ENCODE data around the gene ADAMTSL3. TPM values are rescaled to one million over a fixed set of nuclear protein-coding genes. Genes with fewer than 3 reads are reported as not detected.

Gene ADAMTSL3
- total RNA-seq, 3 donors from 2014 or later, result 2.2 to 52.1 (median 4.1) TPM

DNA sequence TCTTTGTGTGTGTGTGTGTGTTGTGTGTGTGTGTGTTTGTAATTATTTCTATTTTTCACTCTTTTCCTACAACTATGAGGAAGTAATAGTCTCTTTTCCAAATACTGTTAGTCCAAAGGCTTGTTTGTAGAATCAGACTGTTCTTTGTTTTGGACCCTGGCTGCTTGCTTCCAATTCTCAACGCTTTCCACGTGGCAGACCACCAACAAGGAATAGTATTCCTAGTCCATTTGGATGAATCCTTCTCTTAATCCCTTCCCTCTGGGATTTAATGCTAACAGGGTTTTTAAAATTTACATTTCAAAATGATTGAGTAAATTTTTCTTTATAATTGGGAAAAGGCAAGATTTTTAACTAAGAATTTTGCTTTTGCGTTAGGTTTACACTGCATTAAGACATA lies 62.7 kb downstream of the ADAMTSL3 start:
- TF ChIP-seq, protein P1, sequence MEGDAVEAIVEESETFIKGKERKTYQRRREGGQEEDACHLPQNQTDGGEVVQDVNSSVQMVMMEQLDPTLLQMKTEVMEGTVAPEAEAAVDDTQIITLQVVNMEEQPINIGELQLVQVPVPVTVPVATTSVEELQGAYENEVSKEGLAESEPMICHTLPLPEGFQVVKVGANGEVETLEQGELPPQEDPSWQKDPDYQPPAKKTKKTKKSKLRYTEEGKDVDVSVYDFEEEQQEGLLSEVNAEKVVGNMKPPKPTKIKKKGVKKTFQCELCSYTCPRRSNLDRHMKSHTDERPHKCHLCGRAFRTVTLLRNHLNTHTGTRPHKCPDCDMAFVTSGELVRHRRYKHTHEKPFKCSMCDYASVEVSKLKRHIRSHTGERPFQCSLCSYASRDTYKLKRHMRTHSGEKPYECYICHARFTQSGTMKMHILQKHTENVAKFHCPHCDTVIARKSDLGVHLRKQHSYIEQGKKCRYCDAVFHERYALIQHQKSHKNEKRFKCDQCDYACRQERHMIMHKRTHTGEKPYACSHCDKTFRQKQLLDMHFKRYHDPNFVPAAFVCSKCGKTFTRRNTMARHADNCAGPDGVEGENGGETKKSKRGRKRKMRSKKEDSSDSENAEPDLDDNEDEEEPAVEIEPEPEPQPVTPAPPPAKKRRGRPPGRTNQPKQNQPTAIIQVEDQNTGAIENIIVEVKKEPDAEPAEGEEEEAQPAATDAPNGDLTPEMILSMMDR (IDR thresholded peaks at IDR 0.05), result no peak
- H3K36me3 ChIP-seq (ENCODE audit: low read depth), result no peaks in the 10 kb centered on the region
- H3K4me3 ChIP-seq, result no peak overlapping the region
- DNase-seq, result no peak
- intact Hi-C loops (cut with DNase I, micrococcal nuclease), result no loop called here
- no peak for ATAC-seq
- no peaks in the 10 kb centered on the region for H3K9me3 ChIP-seq
- H3K4me1 ChIP-seq (ENCODE audit: low read depth), result no peaks in the 10 kb centered on the region

DNA sequence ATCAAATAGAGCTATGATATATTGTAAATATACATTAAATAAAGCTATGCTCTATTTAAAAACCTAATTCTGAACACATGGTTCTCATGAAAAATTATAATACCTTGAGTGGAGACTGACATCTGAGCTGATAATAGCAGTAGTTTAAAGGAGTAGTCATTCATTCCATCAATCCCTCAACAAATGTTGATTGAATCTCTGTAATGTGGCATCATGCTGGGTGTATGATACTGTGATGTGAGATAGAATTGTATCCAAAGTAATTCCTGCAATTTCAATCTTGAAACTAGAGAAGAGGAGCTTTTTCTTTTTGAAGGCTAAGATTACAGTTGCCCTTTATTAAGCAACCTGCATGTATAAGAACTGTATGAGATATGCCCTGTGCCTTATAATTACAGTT lies 63.1 kb downstream of the ADAMTSL3 start:
- no peak for DNase-seq
- Histone ChIP-seq H3K36me3 (ENCODE audit: low read depth) (no peaks in the 10 kb centered on the region), H3K4me3 (no peak overlapping the region), H3K9me3 (no peaks in the 10 kb centered on the region), H3K4me1 (ENCODE audit: low read depth) (no peaks in the 10 kb centered on the region)
- ATAC-seq, result no peak
- intact Hi-C loops (cut with DNase I, micrococcal nuclease), result no loop called here
- TF ChIP-seq, protein P1 (IDR thresholded peaks at IDR 0.05), result no peak

DNA sequence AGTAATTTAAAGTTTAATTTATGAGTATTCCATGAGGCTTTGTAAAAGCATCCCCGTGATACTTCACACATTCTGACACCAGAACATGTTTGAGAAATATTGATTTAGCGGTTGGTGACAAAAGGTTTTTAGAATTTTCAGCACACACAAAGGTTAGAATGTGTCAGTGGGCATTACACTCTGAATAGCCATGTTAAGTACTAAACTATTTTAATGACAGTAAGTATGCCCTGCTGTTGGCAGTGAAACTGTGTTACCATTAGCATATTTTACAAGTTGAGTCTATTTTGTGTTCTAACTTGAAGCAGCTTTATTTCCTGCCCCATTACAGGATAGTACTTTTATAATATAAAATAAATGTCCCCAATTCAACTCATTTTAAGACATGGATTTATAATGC lies 66.5 kb downstream of the ADAMTSL3 start:
- H3K9me3 ChIP-seq, result no peaks in the 10 kb centered on the region
- H3K36me3 ChIP-seq (ENCODE audit: low read depth), result no peaks in the 10 kb centered on the region
- intact Hi-C loops (cut with DNase I, micrococcal nuclease), result no loop called here
- H3K4me1 ChIP-seq (ENCODE audit: low read depth), result no peaks in the 10 kb centered on the region
- no peak for DNase-seq
- H3K4me3 ChIP-seq, result no peak overlapping the region
- no peak for ATAC-seq
- TF ChIP-seq, protein P1 (IDR thresholded peaks at IDR 0.05), result no peak

DNA sequence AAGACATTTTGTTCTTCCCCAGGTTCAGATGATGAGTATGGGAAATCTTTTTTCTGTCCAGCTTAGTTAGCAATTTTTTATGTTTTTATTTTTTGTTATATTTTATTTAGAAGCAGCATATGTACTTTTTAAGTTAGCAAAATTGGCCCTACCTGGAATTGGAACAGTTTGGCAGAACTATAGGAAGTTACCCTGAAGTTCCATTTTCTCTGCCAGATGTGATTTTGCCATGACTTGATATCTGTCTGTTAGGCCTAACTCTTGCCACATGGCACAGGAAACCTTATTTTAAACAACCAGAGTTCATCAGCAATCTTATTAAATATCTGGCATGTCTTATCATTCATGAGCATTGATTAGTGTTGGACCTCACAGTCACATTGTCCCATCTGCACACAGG lies 67.1 kb downstream of the ADAMTSL3 start:
- H3K4me1 ChIP-seq (ENCODE audit: low read depth), result no peaks in the 10 kb centered on the region
- intact Hi-C loops (cut with DNase I, micrococcal nuclease), result no loop called here
- TF ChIP-seq, protein P1 (IDR thresholded peaks at IDR 0.05), result no peak
- ATAC-seq (no peak), DNase-seq (no peak)
- H3K4me3 ChIP-seq, result no peak overlapping the region
- no peaks in the 10 kb centered on the region for H3K36me3 ChIP-seq (ENCODE audit: low read depth)
- no peaks in the 10 kb centered on the region for H3K9me3 ChIP-seq

DNA sequence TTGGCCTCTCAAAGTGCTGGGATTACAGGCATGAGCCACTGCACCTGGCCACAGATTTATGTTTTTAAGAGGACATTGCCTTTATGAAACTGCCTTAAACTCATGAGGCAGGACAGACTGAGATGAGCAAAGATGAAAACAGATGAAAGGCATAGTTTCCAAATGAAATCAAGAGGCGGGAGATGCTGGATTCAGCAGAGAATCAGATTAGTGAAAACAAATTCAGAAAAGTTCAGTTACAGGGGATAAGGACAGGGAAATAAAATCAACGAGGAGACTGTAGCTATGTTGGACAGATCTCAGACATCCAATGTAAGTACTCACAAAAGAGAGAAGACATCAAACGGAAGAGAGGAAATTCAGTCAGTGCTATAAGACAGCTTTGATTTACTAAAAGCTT lies 68.1 kb downstream of the ADAMTSL3 start:
- H3K4me3 ChIP-seq, result no peak overlapping the region
- H3K9me3 ChIP-seq, result no peaks in the 10 kb centered on the region
- TF ChIP-seq, protein P1 (IDR thresholded peaks at IDR 0.05), result no peak
- ATAC-seq (no peak), DNase-seq (no peak)
- H3K4me1 ChIP-seq (ENCODE audit: low read depth), result no peaks in the 10 kb centered on the region
- intact Hi-C loops (cut with DNase I, micrococcal nuclease), result no loop called here
- no peaks in the 10 kb centered on the region for H3K36me3 ChIP-seq (ENCODE audit: low read depth)

DNA sequence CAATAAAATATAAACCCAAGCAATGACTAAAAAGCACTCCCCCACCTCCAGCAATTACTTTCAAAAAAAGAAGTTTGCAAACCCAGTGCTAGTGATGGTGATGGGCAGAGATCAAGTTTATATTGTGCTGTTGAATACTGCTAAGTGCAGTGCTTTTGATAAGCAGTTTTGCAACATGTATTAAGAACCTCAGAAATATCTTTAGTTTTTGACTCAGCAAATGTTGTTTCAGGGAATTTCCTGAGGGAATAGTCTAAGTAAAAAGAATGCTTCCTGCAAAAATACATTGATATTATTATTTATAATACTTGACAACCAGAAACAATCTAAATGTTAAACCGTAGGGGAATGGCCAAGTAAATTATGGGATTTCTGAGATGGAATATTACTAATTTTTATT lies 69.3 kb downstream of the ADAMTSL3 start:
- Histone ChIP-seq H3K4me3 (no peak overlapping the region), H3K36me3 (ENCODE audit: low read depth) (no peaks in the 10 kb centered on the region), H3K4me1 (ENCODE audit: low read depth) (no peaks in the 10 kb centered on the region), H3K9me3 (no peaks in the 10 kb centered on the region)
- intact Hi-C loops (cut with DNase I, micrococcal nuclease), result no loop called here
- no peak for DNase-seq
- TF ChIP-seq, protein P1 (IDR thresholded peaks at IDR 0.05), result no peak
- no peak for ATAC-seq
